K562 (cell line): ENCODE results near the gene PHF10.
"Not testable (repeated sequence)": the region's sequence is repeated elsewhere in the genome, so short reads cannot be mapped to it uniquely, and the experiment has no call there.

Source experiments
- JUND ChIP-seq, 2 experiments: IDR thresholded peaks; 2 replicates in 1 of 2; 3 replicates in 1 of 2; pipeline ENCODE4 v1.6.1; 2011; ENCODE audit warnings: borderline replicate concordance in 2 of 2, low read depth in 2 of 2, low read length in 2 of 2, improper control_type of control experiment in 1 of 2, missing biosample characterization in 1 of 2, missing genetic modification characterization in 1 of 2, missing genetic modification reagents in 1 of 2
- NR3C1 ChIP-seq: sonication (generic); formaldehyde crosslinking; IDR thresholded peaks from 2 replicates; pipeline ENCODE4 v1.8.1; 2022; ENCODE audit warnings: missing genetic modification reagents
- RAD21 ChIP-seq, 2 experiments: fragments of 250-450 bp in 1 of 2; fragments of 450-650 bp in 1 of 2; sonication (Bioruptor Pico) in 1 of 2; formaldehyde crosslinking in 1 of 2; IDR thresholded peaks in 1 of 2; conservative IDR thresholded peaks in 1 of 2; 2 replicates each; pipeline versions ENCODE4 v1.4.0 to v1.8.0; 2020 to 2022; ENCODE audit warnings: mild to moderate bottlenecking in 2 of 2, moderate library complexity in 1 of 2
- TF ChIP-seq, protein P1 (sequence below), 3 experiments: IDR thresholded peaks in 2 of 3; conservative IDR thresholded peaks in 1 of 3; 2 replicates each; pipeline ENCODE4 v1.5.1; 2011 to 2012; ENCODE audit warnings: low read length in 3 of 3, mild to moderate bottlenecking in 3 of 3, control low read depth in 2 of 3, improper control_type of control experiment in 1 of 3, inconsistent platforms in 1 of 3, low read depth in 1 of 3, mixed read lengths in 1 of 3, moderate library complexity in 1 of 3; ENCODE audit not compliant: insufficient read depth in 2 of 3

DNA sequence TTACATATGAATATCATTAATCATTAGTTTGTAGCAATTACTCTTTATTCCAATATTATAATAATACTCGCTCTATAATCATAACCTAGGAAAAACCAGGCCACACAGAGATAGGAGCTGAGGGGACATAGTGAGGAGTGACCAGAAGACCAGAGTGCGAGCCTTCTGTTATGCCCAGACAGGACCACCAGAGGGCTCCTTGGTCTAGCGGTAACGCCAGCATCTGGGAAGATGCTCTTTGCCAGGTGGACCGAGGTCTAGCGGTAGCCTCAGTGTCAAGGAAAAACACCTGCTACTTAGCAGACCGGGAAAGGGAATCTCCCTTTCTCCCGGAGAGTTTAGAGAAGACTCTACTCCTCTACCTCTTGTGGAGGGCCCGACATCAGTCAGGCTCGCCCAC lies 27.2 kb downstream of the PHF10 start:
- TF ChIP-seq, protein P1, sequence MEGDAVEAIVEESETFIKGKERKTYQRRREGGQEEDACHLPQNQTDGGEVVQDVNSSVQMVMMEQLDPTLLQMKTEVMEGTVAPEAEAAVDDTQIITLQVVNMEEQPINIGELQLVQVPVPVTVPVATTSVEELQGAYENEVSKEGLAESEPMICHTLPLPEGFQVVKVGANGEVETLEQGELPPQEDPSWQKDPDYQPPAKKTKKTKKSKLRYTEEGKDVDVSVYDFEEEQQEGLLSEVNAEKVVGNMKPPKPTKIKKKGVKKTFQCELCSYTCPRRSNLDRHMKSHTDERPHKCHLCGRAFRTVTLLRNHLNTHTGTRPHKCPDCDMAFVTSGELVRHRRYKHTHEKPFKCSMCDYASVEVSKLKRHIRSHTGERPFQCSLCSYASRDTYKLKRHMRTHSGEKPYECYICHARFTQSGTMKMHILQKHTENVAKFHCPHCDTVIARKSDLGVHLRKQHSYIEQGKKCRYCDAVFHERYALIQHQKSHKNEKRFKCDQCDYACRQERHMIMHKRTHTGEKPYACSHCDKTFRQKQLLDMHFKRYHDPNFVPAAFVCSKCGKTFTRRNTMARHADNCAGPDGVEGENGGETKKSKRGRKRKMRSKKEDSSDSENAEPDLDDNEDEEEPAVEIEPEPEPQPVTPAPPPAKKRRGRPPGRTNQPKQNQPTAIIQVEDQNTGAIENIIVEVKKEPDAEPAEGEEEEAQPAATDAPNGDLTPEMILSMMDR (IDR thresholded peaks at IDR 0.05 in 2 of 3, conservative IDR thresholded peaks at IDR 0.05 in 1 of 3; ENCODE audit: insufficient read depth in 2 of 3, low read depth in 1 of 3, low read length in 3 of 3), result peak; percentile 62 to 63 (median 63)
- TF ChIP-seq JUND (IDR thresholded peaks at IDR 0.05; ENCODE audit: borderline replicate concordance, low read depth, low read length); JUND (tag; IDR thresholded peaks at IDR 0.05; ENCODE audit: borderline replicate concordance, low read depth, low read length); NR3C1 (CRISPR knock-in tag): not testable (repeated sequence)
- TF ChIP-seq RAD21 (CRISPR knock-in tag; conservative IDR thresholded peaks at IDR 0.05 in 1 of 2, IDR thresholded peaks at IDR 0.05 in 1 of 2), result peak in 1 of 2 experiments; percentile 62; a peak in 3 of 4 replicates
